Effector memory CD8-positive, alpha-beta T cell (primary cell): ENCODE data around the gene ASPN.

Experiments used
- ATAC-seq: fragments of 150-1000 bp; cut with Tn5 transposase; replicated peaks from 2 replicates; pipeline ENCODE4 v1.10.0; 2021; ENCODE audit warnings: mild to moderate bottlenecking, moderate library complexity
- DNase-seq, 3 experiments: peaks; one replicate each; pipeline ENCODE4 v3.0.0; 2021
- H3K27ac Mint-ChIP-seq, 2 donors: one replicate each; pipeline ENCODE4 v1.8.0; 2022; ENCODE audit warnings: mild to moderate bottlenecking in 2 of 2, mixed read lengths in 2 of 2, moderate library complexity in 2 of 2
- H3K27me3 Mint-ChIP-seq, 2 donors: one replicate each; pipeline ENCODE4 v1.8.0; 2022; ENCODE audit warnings: mixed read lengths in 2 of 2
- H3K36me3 Mint-ChIP-seq: one replicate; pipeline ENCODE4 v1.8.0; 2022; ENCODE audit warnings: mild to moderate bottlenecking, moderate library complexity, mixed read lengths; ENCODE audit not compliant: insufficient read depth
- H3K4me1 Mint-ChIP-seq, 2 donors: one replicate each; pipeline ENCODE4 v1.8.0; 2022; ENCODE audit warnings: low read depth in 2 of 2, mixed read lengths in 2 of 2
- H3K4me3 Mint-ChIP-seq, 2 donors: one replicate each; pipeline ENCODE4 v1.8.0; 2022; ENCODE audit warnings: mild to moderate bottlenecking in 2 of 2, mixed read lengths in 2 of 2, moderate library complexity in 2 of 2
- H3K9me3 Mint-ChIP-seq, 2 donors: one replicate each; pipeline ENCODE4 v1.8.0; 2022; ENCODE audit warnings: mixed read lengths in 2 of 2

The ASPN gene

GRCh38 chr9:92513349-92513748 lies 31.0 kb upstream of the ASPN start:
- Mint-ChIP-seq H3K27me3 (no peaks in the 10 kb centered on the region), H3K9me3 (no peaks in the 10 kb centered on the region), H3K4me3 (no peak overlapping the region), H3K4me1 (no peaks in the 10 kb centered on the region), H3K36me3 (no peaks in the 10 kb centered on the region), H3K27ac (no peak overlapping the region)
- ATAC-seq (no peak), DNase-seq (no peak)

- no peak for ATAC-seq
- no peak for DNase-seq
- no peaks in the 10 kb centered on the region for H3K9me3 Mint-ChIP-seq
- no peak overlapping the region for H3K4me3 Mint-ChIP-seq
- H3K27me3 Mint-ChIP-seq = no peaks in the 10 kb centered on the region
- no peaks in the 10 kb centered on the region for H3K4me1 Mint-ChIP-seq
- no peaks in the 10 kb centered on the region for H3K36me3 Mint-ChIP-seq
- no peak overlapping the region for H3K27ac Mint-ChIP-seq
Measured at GRCh38 chr9:92512622-92513021, 30.3 kb upstream of the ASPN start.

- Mint-ChIP-seq H3K27me3 (no peaks in the 10 kb centered on the region), H3K36me3 (no peaks in the 10 kb centered on the region), H3K9me3 (no peaks in the 10 kb centered on the region), H3K4me3 (no peak overlapping the region), H3K4me1 (no peaks in the 10 kb centered on the region), H3K27ac (no peak overlapping the region)
- ATAC-seq = no peak
- DNase-seq = no peak
Measured at GRCh38 chr9:92510747-92511146, 28.4 kb upstream of the ASPN start.

GRCh38 chr9:92509050-92509449 lies 26.7 kb upstream of the ASPN start:
- Mint-ChIP-seq H3K36me3 (no peaks in the 10 kb centered on the region), H3K27me3 (no peaks in the 10 kb centered on the region), H3K27ac (no peak overlapping the region)

GRCh38 chr9:92508018-92508820 lies 25.9 kb upstream of the ASPN start:
- DNase-seq = no peak
- ATAC-seq = no peak
- Mint-ChIP-seq H3K36me3 (no peaks in the 10 kb centered on the region), H3K27ac (no peak overlapping the region), H3K9me3 (no peaks in the 10 kb centered on the region), H3K27me3 (no peaks in the 10 kb centered on the region), H3K4me1 (no peaks in the 10 kb centered on the region), H3K4me3 (no peak overlapping the region)

More at GRCh38 chr9:92509050-92509449, 26.7 kb upstream of the ASPN start:
- no peak overlapping the region for H3K4me3 Mint-ChIP-seq
- DNase-seq (no peak), ATAC-seq (no peak)
- no peaks in the 10 kb centered on the region for H3K4me1 Mint-ChIP-seq
- no peaks in the 10 kb centered on the region for H3K9me3 Mint-ChIP-seq

GRCh38 chr9:92507496-92507895 lies 25.2 kb upstream of the ASPN start:
- H3K27ac Mint-ChIP-seq = no peak overlapping the region

GRCh38 chr9:92507005-92507404 lies 24.7 kb upstream of the ASPN start:
- DNase-seq (no peak), ATAC-seq (no peak)
- Mint-ChIP-seq H3K4me3 (no peak overlapping the region), H3K27me3 (no peaks in the 10 kb centered on the region), H3K27ac (no peak overlapping the region), H3K36me3 (no peaks in the 10 kb centered on the region), H3K9me3 (no peaks in the 10 kb centered on the region), H3K4me1 (no peaks in the 10 kb centered on the region)

More at GRCh38 chr9:92507496-92507895, 25.2 kb upstream of the ASPN start:
- ATAC-seq = no peak
- no peaks in the 10 kb centered on the region for H3K36me3 Mint-ChIP-seq
- H3K9me3 Mint-ChIP-seq = no peaks in the 10 kb centered on the region
- H3K4me1 Mint-ChIP-seq = no peaks in the 10 kb centered on the region
- H3K27me3 Mint-ChIP-seq = no peaks in the 10 kb centered on the region
- no peak for DNase-seq
- H3K4me3 Mint-ChIP-seq = no peak overlapping the region

- H3K4me1 Mint-ChIP-seq = no peaks in the 10 kb centered on the region
Measured at GRCh38 chr9:92506184-92506857, 24.0 kb upstream of the ASPN start.

GRCh38 chr9:92504881-92505280 lies 22.6 kb upstream of the ASPN start:
- Mint-ChIP-seq H3K4me3 (no peak overlapping the region), H3K36me3 (no peaks in the 10 kb centered on the region), H3K27ac (no peak overlapping the region), H3K27me3 (no peaks in the 10 kb centered on the region), H3K4me1 (no peaks in the 10 kb centered on the region), H3K9me3 (no peaks in the 10 kb centered on the region)
- DNase-seq = no peak
- no peak for ATAC-seq

More at GRCh38 chr9:92506184-92506857, 24.0 kb upstream of the ASPN start:
- Mint-ChIP-seq H3K27ac (no peak overlapping the region), H3K27me3 (no peaks in the 10 kb centered on the region), H3K9me3 (no peaks in the 10 kb centered on the region), H3K36me3 (no peaks in the 10 kb centered on the region), H3K4me3 (no peak overlapping the region)
- no peak for DNase-seq
- no peak for ATAC-seq

GRCh38 chr9:92503156-92503555 lies 20.9 kb upstream of the ASPN start:
- ATAC-seq (no peak), DNase-seq (no peak)
- Mint-ChIP-seq H3K36me3 (no peaks in the 10 kb centered on the region), H3K4me1 (no peaks in the 10 kb centered on the region), H3K4me3 (no peak overlapping the region), H3K27ac (no peak overlapping the region), H3K27me3 (no peaks in the 10 kb centered on the region), H3K9me3 (no peaks in the 10 kb centered on the region)

- no peak for ATAC-seq
- H3K4me3 Mint-ChIP-seq = no peak overlapping the region
- no peak overlapping the region for H3K27ac Mint-ChIP-seq
- H3K9me3 Mint-ChIP-seq = no peaks in the 10 kb centered on the region
- no peaks in the 10 kb centered on the region for H3K36me3 Mint-ChIP-seq
- H3K27me3 Mint-ChIP-seq = no peaks in the 10 kb centered on the region
- no peaks in the 10 kb centered on the region for H3K4me1 Mint-ChIP-seq
- no peak for DNase-seq
Measured at GRCh38 chr9:92501671-92502393, 19.5 kb upstream of the ASPN start.

GRCh38 chr9:92500725-92501124 lies 18.4 kb upstream of the ASPN start:
- no peaks in the 10 kb centered on the region for H3K9me3 Mint-ChIP-seq
- H3K4me3 Mint-ChIP-seq = no peak overlapping the region
- no peaks in the 10 kb centered on the region for H3K4me1 Mint-ChIP-seq
- H3K36me3 Mint-ChIP-seq = no peaks in the 10 kb centered on the region
- DNase-seq (no peak), ATAC-seq (no peak)
- H3K27ac Mint-ChIP-seq = no peak overlapping the region
- H3K27me3 Mint-ChIP-seq = no peaks in the 10 kb centered on the region

GRCh38 chr9:92499701-92500100 lies 17.4 kb upstream of the ASPN start:
- no peak overlapping the region for H3K4me3 Mint-ChIP-seq
- no peaks in the 10 kb centered on the region for H3K36me3 Mint-ChIP-seq
- H3K27me3 Mint-ChIP-seq = no peaks in the 10 kb centered on the region
- no peaks in the 10 kb centered on the region for H3K9me3 Mint-ChIP-seq
- ATAC-seq (no peak), DNase-seq (no peak)
- no peak overlapping the region for H3K27ac Mint-ChIP-seq
- H3K4me1 Mint-ChIP-seq = no peaks in the 10 kb centered on the region
